Mammary microvascular endothelial cell (primary cell): ENCODE results near the gene ZNF354C. TPM values are rescaled to one million over a fixed set of nuclear protein-coding genes. Genes with fewer than 3 reads are reported as not detected.

ENCODE experiments used
- total RNA-seq: library from RNA; depleted of rRNA; stranded (reverse); fragments of >200 nt; gene quantifications from 2 replicates; pipeline ENCODE4 v1.2.3, GENCODE V29; 2015

ZNF354C gene
- total RNA-seq, result 1.6 and 3.1 TPM in 2 replicates

GRCh38 chr5:179060116-179061008 lies at the start of gene ZNF354C:
ZNF354C (plus strand) TSS chr5:179060373; CDS start chr5:179062069, 1,696 bp downstream.

DNA sequence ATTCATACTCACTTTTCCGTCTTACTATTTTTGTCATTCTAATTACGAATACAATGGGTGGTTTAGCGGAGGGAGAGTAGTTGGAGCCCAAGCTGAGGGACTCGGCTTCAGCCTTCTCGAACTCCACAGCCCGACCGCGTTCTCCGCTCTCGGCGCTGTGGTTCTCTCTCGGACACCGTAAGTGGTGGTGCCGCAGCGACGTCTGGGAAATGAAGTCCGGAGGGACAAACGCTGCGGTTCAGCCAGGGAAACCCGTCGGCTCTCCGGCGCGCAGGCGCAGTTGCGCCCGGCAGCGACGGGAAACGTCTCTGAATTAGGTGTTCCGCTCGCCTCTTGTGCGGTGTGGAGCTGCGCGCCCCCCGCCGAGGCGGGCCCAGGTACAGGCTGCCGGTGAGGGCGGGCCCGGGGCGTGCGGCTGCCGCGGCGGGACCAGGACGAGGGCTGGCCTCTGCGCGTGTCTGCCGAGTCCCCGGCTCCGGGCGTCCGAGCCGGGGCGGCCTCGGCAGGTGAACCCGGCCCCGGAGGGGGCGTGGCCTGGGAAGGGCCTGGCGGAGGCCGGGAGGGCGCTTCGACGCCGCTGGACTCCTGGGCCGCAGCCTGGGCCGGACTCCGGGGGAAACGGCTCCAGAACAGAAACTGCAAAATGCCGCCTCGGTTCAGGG lies 36.5 kb upstream of the ZNF354C start, which contains the start of gene ZNF879:
Gene ZNF879 (plus strand): TSS at position 277 of the 662 bp plus-strand sequence. CDS start 1,201 bp downstream, outside the sequence.

Other genes starting within 250 kb of the ZNF354C start
- 3.8 and 4.1 TPM in 2 replicates for gene ZNF354B, start 200.4 kb upstream of the ZNF354C start, total RNA-seq
- gene ZFP2, start 164.5 kb upstream of the ZNF354C start, total RNA-seq, result 0.15 and 0.60 TPM in 2 replicates
- gene ZNF454, start 119.2 kb upstream of the ZNF354C start, total RNA-seq, result 0.47 and 0.74 TPM in 2 replicates
- gene GRM6, start 65.1 kb upstream of the ZNF354C start, total RNA-seq, result not detected in 2 replicates
- 2.0 and 2.7 TPM in 2 replicates for gene ZNF879, start 36.6 kb upstream of the ZNF354C start, total RNA-seq